Activated naive CD4-positive, alpha-beta T cell (primary cell): Measurements from ENCODE around the gene RRP9.
"Not testable (repeated sequence)": the region's sequence is repeated elsewhere in the genome, so short reads cannot be mapped to it uniquely, and the experiment has no call there.

Experiments used
- DNase-seq, 4 experiments: peaks; one replicate each; lab custom pipeline; 2025; lab: John Stamatoyannopoulos, UW

RRP9 gene

DNA sequence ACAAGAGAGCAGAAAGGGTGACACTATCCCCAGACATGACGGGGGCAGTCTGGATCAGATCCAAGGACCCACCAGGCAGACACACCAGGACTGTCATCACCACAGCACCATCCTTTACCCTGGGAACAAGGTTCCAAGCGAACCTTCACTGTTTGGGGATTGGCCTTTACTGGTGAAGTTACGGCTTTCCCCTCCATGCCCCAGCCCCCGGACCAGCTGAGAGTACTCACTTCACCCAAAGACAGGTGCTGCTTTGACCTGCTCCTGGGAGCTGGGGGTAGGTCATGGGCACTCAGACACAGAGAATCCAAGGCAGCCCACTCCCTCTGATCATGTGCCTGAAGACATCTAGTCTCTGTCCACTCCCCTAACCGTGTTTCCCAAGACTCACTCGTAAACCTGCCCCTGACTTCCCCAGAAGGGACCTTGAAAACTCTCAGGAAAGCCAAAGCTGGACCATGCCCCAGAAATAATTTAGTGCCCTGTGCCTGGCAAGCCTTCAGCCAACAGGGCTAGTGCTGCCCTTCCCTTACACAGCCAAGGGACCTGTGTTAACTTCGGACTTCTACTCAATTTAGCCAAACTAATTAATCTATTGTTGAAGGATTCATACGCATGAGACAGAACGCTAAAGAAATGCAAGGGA lies 2.8 kb downstream of the RRP9 start:
- DNase-seq: no peak

DNA sequence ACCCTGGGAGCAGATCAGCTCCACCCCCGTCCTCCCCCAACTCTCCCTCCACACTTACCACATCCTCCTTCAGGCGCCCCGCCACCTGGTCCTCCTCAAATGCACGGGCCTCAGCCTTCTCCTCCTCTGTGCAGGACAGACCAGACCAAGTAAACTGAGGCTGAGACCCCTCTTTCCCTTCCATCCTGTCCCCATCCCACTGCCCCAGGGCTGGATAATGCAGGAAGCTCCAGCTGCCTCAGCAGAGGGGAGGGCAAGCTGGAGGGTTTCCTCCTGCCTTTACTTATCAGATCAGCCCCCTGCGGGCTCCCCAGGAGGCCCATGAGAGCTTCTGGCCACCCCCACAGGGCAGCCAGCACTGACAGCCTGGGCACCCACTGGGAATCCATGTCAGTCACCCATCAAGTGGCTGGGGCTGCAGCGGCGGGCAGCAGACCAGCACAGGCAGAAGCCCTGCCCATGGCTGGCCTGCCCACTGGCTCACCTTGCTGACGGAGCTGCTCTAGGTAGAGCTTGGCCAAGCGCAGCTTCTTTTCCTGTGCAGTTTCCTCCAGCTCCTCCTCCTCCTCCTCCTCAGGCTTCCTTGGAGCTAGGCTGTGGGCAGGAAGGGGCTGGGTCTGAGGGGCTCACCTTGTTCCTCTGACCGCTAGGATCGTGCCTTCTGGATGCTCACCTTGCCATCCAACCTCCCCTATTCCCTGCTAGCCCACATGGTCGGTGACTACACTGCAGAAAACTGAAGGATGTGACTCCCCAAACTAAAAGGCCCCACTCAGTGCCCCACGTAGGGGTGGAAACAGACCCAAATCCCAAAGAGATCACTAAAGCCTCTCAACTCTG lies 3.9 kb downstream of the RRP9 start:
- DNase-seq: no peak

DNA sequence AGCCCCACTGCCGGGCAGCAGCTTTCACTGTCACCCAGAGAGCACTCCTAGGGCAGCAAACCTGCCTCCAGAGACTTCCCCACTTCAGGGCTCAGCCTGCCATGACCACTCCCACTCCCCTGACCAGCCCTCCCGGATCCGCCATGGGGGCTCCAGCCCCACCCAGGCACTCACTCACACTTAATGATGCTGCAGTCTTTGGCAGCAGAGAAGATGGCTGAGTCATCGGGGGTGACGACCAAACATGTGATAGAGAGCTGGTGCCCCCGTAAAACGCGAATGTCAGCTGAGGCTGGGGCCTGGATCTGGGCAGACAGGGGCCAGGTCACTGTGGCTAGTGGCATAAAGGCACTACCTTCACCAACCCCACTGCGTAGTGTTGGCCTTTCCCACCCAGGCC lies 4.7 kb downstream of the RRP9 start:
- DNase-seq: no peak

DNA sequence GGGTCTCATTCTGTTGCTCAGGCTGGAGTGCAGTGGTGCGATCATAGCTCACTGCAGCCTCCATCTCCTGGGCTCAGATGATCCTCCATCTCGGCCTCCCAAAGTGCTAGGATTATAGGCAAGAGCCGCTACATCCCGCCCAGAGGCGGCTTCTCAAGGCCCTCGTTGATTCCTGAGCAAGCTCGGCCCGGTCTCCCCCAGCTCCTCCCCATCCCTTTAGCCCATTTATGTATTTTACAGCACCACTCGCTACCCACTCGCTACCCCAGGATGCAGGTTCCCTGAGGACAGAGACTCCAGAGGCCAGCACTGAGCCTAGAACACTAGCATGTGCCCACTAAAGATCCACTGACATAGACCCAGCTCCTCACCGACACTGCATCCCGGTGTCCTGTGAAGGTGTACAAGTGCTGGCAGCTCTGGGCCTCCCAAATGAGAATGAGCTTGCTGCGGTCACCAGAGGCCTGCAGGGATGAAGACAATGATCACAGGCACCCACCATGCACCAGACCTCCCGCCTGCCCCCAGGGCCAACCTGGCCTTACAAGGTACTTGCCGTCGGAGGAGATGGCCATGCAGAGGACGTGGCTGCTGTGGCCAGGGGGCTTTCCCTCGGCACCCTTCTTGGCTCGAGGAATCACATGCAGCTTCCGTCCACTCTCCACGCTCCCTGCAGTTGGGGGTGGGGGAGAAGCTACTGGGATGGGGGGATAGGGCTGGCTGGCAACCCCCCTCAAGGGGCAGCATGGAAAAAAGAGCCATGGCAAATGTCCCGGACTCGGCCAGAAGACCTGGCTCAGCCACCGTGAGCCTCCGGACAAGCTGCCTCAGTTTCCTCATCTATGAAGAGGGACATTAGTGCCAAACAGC lies 5.6 kb downstream of the RRP9 start:
- no peak for DNase-seq

DNA sequence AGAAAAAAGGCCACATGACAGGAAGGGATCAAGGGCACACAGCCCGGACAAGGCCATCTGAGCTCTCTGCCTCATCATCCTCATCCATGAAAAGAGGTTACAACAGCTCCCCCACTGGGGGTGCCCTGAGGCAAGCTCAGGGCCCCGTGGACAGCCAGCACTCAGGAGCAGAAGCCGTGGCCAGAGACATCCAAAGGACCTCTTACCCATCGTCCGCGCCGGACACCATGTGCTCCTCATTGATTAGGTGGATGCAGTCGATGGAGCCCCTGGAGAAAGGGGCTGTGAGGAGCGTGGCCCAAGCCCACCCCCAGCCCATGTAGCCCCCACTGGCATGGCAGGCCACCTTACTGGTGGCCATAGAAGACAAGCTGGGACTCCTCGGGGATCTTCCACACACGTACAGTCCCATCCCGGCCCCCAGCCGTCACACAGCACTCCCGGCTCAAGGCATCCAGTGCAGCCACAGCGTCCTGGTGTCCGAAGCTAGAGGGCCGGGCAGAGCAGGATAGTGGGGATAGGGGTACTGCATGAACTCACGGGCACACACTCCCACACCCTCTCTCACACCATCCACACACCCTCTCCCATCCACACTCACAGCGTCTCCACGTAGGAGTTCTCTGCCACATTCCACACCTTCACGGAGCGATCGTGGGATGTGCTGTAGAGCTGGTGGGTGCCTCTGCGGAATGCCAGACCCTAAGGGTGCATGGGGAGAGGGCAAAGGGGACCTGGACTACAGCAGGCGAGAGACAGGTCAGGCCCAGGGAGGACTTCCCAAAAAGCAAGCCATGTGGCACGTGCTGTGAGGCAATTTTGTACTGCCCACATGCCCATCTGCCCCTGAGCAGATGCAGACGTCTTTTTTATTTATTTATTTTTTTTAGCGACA lies 6.5 kb downstream of the RRP9 start:
- no peak for DNase-seq

DNA sequence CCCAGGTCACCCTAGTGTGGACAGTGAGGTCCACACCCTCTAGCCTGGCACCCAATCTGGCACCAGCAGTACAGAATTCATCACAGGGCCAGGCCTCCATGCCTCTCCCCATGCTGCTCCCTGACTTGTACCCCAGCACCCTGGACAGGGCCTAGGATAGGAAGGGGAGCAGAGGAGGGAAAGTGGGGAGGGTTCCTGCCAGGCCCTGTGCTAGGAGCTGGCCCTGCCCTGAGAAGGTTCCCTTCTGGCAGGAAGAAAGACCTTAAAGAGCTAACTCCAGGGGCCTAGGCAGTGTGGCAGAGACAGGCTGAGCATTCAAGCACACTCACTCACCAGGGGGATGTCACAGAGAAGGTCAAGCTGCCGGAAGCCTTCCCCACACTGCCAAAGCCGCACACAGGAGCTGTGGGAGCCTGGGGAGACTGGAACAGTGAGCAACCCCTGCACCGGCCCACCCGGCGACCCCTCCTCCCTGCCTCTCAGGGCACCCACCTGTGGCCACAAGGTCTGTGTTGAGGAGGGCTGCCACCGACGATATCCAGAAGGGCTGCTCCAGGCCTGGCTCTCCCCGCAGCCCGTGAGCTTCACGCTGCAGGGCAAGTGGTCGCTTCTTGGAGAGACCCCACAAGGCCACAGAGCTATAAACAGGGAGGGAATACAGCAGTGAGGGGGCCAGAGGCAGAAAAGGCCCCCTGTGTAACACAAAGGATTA lies 7.4 kb downstream of the RRP9 start:
- DNase-seq: no peak

DNA sequence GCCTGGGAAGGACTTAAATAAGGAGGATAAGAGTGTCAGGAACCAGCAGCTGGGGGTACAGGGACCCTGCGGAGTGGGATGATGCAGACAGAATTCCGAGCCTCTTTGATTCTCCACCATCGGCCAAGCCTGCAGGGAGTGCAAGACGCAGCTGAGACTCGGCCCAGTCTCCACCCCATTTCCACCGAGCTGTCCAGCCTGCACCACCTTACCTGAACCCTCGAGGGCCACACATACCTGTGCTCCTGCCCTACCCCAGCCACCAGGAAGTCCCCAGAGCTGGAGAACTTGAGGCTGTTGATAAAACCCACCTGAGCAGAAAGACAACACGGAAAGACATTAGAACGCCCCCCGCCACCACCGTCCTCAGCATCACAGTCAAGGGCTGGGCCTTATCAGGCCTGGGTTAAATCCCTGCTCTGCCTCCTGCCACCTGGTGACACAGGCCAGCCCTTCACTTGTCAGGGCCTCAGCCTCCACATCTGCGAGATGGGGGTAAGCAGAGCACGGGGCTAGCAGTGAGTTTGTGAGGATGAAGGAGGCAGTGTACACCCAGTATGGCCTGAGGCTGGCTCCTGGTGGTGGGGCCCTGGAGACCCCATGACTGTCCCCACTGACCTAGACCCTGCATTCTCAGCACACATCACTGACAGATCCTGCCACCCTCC lies 8.1 kb downstream of the RRP9 start:
- no peak for DNase-seq

DNA sequence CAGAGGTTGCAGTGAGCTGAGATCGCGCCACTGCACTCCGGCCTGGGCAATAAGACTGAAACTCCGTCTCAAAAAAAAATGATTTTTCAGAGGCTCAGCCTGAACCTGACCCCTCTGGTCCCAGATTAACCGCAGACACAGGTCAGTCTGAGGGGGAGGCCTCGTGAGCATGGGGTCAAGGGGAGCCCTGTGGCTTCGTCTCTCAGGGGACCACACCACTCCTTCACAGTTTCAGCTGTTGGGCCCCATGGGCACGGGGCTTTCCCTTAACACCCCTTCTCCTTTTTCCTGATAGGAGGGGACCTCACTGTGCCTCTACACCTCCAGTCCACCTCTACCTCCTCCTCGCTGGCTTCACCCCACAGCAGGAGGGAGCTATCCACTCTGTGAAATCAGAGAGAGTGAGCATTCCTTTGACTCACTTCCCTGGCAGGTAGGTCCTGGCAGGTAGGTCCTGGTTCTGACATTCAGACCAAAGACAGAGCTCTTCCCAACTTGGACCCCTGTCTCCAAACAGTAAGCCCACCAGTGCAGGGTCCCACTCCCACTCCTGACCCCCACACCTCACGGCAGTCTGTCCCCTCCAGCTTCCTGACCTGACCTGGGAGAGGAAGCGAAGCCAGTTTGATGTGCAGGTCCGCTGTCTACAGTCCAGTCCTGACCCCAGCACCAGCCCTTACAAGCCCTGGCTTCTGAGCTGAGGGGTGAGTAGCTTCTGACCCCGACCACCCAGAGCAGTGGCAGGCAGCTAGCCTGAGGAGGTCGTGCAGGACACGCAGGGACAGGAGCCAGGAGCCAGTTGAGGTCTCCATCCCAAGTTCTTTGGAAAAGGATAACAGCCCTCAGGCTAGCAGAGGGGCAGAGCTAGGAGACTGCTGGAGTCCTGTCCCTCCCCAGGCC lies 9.0 kb downstream of the RRP9 start:
- no peak for DNase-seq

DNA sequence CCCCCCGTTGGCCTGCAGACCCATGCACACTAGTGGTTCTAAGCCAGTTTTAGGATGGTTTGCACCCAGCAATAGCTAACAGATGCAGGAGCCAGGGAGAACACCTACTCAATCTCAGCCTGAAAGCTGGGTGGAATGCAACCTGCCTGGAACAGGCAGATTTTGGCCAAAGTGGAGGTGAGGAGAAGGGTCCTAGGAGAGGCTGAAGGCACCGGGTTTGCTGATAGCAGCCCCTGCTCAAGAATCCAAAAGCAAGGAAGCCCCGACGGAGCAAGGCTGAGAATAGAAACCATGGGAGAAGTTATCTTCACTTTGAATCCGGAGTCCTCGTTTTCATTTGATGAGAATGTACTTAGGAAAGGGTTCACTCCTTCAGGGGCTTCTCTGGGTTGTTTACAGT lies 9.9 kb downstream of the RRP9 start:
- DNase-seq: no peak

DNA sequence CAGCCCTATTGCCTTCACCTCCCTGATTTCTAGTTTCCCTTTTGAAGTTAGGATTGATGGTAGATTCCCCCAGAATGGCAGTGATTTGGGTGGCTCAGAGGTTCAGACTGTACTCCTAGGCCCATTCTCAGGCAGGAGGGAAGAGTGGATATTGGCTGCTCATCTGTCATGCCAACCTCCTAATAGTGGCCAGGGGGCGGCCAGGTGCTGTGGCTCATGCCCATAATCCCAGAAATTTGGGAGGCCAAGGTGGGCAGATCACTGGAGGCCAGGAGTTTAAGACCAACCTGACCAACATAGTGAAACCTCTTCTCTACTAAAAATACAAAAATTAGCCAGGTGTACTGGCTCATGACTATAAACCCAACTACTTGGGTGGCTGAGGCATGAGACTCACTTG lies 11.3 kb downstream of the RRP9 start:
- no peak for DNase-seq

DNA sequence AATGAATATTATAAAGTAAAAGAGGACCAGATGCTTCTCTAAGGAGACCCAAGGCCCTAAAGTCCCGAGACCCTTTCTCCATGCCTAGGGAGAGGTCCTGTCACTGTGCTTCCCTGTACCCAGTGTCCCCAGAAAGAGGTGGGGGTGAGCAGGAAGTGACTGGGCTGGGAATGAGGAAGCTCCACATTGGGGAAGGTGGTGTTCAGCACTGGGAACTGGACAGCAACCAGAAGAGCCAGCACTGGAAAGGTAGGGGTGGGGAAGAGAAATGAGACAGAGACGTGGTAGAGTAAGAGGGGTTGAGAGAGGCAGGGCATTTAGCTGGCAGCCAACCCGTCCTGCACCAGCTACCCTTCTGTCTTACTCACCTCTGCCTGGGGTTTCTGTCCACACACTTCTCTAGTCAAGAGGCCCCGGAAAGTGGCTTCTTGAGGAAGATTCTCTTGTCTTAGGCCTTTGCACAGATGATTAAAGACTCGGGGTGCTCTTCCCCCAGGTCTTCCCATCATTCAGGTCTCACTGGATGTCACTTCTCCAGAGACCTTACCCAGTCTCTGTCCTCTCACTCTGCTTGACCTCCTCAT lies 12.2 kb downstream of the RRP9 start:
- no peak for DNase-seq

DNA sequence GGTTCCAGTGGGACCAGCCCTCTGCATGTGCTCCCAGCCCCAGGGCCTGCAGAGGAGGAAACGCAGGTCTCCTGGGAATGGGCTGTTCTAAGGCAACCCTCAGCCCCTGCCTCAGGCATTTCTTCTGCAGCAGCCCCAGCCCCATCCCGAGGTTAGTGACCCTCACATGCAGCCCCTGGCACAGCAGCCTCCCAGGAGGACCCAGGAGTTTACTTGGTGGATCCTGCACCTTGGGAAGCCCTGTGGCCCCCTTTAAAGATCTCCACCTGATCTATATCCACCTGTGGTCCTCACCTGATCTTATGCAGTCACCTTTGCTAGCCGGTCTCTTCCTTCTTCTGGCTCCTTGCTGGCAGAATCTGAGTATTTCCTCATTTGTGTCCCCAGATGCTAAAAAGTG lies 12.7 kb downstream of the RRP9 start:
- not testable (repeated sequence) for DNase-seq

DNA sequence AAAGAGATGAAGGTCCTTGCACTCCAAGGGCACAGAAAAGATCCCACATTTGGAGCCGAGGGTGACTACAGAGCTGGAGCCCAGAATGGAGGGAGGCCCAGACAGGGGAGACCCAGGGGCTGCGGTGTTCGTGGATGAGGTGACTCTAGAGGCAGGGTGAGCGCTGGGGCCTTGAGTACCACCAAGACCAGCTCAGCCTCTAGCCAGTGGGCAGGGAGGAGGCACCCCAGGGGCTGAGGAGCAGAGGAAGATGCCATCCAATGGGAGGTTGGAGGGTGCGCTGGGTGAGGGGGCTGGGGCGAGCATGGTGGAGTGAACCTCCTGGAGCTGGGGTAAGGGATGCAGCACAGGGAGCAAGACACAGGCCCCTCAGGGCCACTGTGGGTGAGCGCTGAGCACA lies 13.3 kb downstream of the RRP9 start:
- no peak for DNase-seq

DNA sequence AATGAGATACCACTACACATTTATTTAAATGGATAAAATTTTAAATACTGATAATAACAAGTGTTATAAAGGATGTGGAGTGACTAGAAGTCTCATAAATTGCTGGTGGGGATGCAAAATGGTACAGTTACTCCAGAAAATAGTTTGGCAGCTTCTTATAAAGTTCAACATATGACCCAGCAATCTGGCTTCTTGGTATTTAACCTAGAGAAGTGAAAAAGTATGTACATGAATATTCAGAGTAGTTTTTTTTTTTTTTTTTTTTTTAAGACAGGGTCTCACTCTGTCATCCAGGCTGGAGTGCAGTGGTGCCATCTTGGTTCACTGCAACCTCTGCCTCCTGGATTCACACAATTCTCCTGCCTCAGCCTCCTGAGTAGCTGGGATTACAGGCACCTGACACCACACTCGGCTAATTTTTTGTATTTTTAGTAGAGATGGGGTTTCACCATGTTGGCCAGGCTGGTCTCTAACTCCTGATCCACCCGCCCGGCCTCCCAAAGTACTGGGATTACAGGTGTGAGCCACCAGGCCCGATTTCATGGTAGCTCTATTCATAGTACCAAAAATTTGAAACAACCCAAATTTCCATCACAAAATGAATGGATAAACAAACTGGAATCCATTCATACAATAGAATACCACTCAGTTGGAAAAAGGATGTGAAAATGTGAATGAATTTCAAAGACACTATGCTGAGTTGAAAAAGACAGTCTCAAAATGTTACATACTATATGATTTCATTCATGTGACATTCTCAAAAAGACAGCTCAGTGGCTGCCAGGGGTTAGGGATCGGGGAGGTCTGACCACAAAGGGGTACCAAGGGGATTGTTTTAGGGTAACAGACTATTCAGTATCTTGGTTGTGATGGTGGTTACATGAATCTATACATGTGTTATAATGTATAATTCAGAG lies 14.4 kb downstream of the RRP9 start:
- no peak for DNase-seq

DNA sequence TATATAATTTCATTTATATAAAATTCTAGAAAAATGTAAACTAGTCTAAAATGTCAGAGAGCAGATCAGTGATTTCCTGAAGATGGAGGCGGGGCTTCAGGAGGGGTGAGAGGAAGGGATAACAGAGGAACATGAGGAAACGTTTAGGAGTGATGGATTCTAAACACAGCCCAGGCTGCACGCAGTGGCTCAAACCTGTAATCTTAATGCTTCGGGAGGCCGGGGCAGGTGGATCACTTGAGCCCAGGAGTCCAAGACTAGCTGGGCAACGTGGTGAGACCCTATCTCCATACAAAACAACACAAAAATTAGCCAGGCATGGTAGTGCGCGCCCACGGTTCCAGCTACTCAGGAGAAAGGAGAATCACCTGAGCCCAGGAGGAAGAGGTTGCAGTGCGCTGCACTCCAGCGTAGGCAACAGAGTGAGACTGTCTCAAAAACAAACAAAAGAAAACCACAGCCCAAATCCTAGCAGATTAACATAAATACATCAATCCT lies 20.6 kb downstream of the RRP9 start:
- no peak for DNase-seq

DNA sequence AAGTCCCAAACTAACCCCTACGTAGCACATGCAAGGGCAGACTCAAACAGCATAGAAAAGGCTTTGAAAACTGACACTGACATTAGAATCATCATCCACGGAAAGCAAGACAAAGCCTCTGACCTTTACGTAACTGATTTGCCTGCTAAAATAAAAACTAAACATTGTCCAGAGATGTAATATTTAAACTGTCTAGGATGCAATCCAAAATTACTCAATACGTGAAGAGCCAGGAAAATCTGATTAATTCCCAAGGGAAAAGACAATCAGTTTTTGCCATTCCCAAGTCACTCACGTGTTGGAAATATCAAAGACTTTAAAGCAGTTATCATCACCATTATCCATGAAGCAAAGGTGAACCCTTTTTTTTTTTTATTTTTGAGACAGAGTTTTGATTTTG lies 25.3 kb downstream of the RRP9 start:
- DNase-seq: no peak

DNA sequence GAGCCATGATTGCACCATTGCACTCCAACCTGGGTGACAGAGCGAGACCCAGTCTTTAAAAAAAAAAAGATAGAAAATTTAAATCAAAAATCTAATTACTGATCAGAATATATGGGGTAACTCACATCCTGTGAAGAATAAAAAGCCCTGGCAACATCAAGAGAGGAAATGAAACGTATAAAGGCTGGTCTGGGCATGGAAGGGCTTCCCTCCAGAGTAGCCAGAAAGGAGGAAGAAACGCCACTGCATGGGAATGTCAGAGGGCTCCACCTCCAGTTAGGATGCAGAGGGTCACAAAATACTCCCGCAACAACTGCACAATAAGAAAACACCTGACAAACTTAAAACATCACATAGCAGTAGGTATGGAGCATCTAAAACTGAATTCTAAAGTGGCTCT lies 33.7 kb downstream of the RRP9 start:
- DNase-seq: no peak
